ENCODE data around the gene USP54.

- TF ChIP-seq CTCF (IDR thresholded peaks at IDR 0.05) (no peak), POLR2A (IDR thresholded peaks at IDR 0.05) (no peak)
Observed at GRCh38 chr10:73501651-73502050, 89.5 kb downstream of the USP54 start.

Measured in uterus (tissue), 2 donors.